Activated naive CD8-positive, alpha-beta T cell treated with anti-CD3 and anti-CD28 coated beads, Interleukin-2, amount 10 ng/mL, durations not matched to agents 7 days and 5 days (primary cell): ENCODE data around the gene TBC1D1. TPM values are rescaled to one million over a fixed set of nuclear protein-coding genes. Genes with fewer than 3 reads are reported as not detected.
A peak's percentile ranks its signal among the peaks of the same experiment; 100 is the strongest.

Experiments
- ATAC-seq: fragments of 150-1000 bp; cut with Tn5 transposase; one replicate; pipeline ENCODE4 v1.10.0; 2021; ENCODE audit warnings: low read depth, moderate library complexity
- POLR2A ChIA-PET: fragments of 350-600 bp; sonication (Branson Sonifier 250); formaldehyde crosslinking; loops from one replicate; lab custom pipeline; 2021; ENCODE audit warnings: antibody characterized with exemption; lab: Charles Lee
- DNase-seq: peaks from one replicate; pipeline ENCODE4 v3.0.0; 2021
- H3K27ac Mint-ChIP-seq: one replicate; pipeline ENCODE4 v1.8.0; 2022; ENCODE audit warnings: mild to moderate bottlenecking, mixed read lengths
- H3K27me3 Mint-ChIP-seq: one replicate; pipeline ENCODE4 v1.8.0; 2022; ENCODE audit warnings: mild to moderate bottlenecking, moderate library complexity, mixed read lengths
- H3K36me3 Mint-ChIP-seq: one replicate; pipeline ENCODE4 v1.8.0; 2021; ENCODE audit warnings: mild to moderate bottlenecking, mixed read lengths
- H3K4me1 Mint-ChIP-seq: one replicate; pipeline ENCODE4 v1.8.0; 2021; ENCODE audit warnings: mixed read lengths
- H3K4me3 Mint-ChIP-seq: one replicate; pipeline ENCODE4 v1.8.0; 2022; ENCODE audit warnings: mild to moderate bottlenecking, moderate library complexity, mixed read lengths
- H3K9me3 Mint-ChIP-seq: one replicate; pipeline ENCODE4 v1.8.0; 2021; ENCODE audit warnings: mixed read lengths
- total RNA-seq, 2 experiments: library from RNA; stranded (reverse); gene quantifications; one replicate each; pipeline ENCODE4 v1.2.3, GENCODE V29; 2021

The TBC1D1 gene
- total RNA-seq, 2 experiments from 2014 or later = 79.7 to 83.7 TPM

DNA sequence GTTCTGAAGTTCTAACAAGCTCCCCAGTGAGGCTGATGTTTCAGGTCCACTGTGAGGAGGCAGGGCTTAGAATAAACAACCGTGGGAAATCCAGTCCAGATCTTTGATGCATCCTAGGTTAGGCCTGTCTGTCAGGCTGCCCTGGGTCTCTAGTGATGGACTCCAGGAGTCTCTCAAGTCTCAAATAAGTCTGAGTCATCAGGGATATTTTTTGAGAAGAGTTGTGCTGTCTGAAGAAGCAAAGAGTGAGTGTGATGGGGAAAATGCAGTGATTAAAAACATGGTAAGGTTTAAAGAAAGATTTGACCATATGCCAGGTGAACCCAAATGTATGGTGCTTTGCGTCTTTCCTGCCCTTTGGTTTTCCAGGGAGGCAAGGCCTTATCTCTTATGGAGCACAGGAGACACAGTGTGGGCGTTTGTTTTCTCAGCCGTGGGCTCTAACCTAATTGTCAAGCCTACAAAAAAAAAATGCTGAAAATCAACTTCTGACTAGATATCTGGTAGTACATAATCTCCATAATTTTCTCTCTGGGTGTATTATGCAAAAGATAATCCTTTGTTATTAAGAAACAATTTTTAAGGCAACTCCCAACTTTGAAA lies 170.0 kb downstream of the TBC1D1 start:
- ATAC-seq = no peak
- POLR2A ChIA-PET = no interaction called here
- Mint-ChIP-seq H3K27ac (no peak overlapping the region), H3K27me3 (no peaks in the 10 kb centered on the region), H3K36me3 (peaks cover 11% of the 10 kb centered on the region), H3K4me3 (no peak overlapping the region), H3K9me3 (no peaks in the 10 kb centered on the region), H3K4me1 (peaks cover 11% of the 10 kb centered on the region)
- DNase-seq = no peak

DNA sequence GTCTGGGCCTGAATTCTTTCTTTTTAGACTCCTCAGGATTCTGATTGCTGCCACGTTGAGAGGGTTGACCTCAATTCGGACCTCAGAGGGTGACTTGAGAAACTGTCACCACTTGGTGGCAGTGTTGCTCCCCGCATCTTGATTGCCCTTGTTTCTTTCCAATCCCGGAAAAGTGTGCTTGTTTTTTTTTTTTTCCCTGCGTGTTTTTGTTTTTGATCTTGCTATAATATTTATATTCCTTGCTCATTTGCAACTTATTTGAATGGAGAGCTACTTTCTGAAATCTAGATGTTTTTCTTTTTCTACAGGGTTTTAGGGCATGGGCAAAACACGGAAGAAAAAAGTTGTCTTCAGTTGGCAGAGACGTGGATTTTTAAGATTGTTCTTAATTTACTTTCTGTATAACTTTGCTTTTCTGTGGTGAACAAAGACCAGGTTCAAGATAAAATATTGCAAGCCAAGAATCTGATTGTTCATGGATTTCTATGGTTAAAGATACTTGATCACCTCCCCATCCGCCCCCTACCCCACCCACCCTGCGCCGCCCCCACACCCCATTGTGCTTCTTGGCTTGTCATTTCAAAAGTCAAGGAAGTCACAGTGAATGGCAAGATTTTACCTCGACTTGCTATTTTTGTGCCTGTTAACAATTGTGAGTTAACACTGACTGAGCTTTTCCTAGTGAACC lies 171.3 kb downstream of the TBC1D1 start:
- no peaks in the 10 kb centered on the region for H3K27me3 Mint-ChIP-seq
- H3K4me3 Mint-ChIP-seq = peak overlapping the region; percentile 74
- POLR2A ChIA-PET = interaction anchor here (0.7 kb wide), 1 partner anchor 605 kb away, joined by 3 read pairs; no protein-coding TSS in a partner anchor
- H3K4me1 Mint-ChIP-seq = peaks cover 11% of the 10 kb centered on the region
- ATAC-seq = peak; percentile 58
- H3K9me3 Mint-ChIP-seq = no peaks in the 10 kb centered on the region
- peaks cover 10% of the 10 kb centered on the region for H3K36me3 Mint-ChIP-seq
- peak; percentile 56 for DNase-seq
- H3K27ac Mint-ChIP-seq = no peak overlapping the region

DNA sequence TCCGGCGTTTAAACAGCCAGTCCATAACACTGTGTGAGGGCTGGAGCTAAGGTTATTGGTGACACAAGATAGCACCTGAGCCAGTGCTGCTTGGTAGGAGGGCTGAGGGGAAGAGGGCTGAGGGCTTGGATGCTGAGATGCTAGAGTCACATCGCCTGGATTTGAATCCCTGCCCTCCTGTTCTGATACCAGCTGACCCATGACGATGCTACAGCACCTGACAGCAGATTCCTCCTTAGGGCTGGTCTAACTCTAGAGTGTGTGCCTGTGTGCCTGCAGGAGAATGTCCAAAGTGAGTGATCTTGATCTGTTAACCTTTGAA lies 171.9 kb downstream of the TBC1D1 start:
- ATAC-seq = no peak
- H3K4me3 Mint-ChIP-seq = no peak overlapping the region
- no peak overlapping the region for H3K27ac Mint-ChIP-seq
- H3K4me1 Mint-ChIP-seq = peaks cover 11% of the 10 kb centered on the region
- POLR2A ChIA-PET = interaction anchor here (0.7 kb wide), 1 partner anchor 604 kb away, joined by 3 read pairs; no protein-coding TSS in a partner anchor
- H3K9me3 Mint-ChIP-seq = no peaks in the 10 kb centered on the region
- no peak for DNase-seq
- no peaks in the 10 kb centered on the region for H3K27me3 Mint-ChIP-seq
- peaks cover 8% of the 10 kb centered on the region for H3K36me3 Mint-ChIP-seq

DNA sequence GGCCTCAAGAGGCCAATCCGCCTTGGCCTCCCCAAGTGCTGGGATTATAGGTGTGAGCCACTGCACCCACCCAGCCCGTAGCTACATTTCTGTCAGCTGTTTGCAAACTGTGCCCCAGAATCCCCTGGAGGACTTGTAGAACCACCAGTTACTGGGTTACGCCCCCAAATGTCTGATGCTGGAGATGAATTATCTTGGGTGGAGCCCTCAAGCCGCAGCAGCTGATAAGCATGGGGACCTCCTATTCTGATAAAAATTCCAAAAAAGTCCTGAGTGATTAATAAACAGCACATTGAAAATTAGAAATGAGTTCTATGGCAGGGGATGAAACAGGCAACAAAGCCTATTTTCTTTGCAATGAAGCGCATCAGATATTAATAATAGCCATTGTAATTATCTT lies 174.3 kb downstream of the TBC1D1 start:
- Mint-ChIP-seq H3K36me3 (peaks cover 5% of the 10 kb centered on the region), H3K27ac (no peak overlapping the region), H3K9me3 (no peaks in the 10 kb centered on the region), H3K27me3 (no peaks in the 10 kb centered on the region), H3K4me1 (peaks cover 13% of the 10 kb centered on the region), H3K4me3 (no peak overlapping the region)
- no peak for ATAC-seq
- DNase-seq = no peak
- POLR2A ChIA-PET = no interaction called here

DNA sequence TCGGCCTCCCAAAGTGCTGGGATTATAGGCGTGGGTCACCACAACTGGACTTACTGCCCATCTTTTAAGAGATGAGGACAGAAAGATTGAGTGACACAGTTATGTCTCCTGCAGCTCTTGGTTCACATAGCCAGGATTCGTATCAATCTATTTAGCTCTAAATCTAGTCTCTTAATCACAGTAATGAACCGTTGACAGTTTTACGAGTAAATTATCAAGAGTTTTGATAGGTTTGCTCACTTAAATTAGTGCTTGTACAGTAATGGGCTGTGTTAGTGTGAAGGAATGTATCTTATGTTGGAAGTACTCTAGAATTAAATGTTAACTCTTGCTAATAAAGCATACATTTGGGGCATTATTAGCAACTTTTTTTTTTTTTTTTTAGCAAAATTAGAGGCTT lies 175.0 kb downstream of the TBC1D1 start:
- H3K27me3 Mint-ChIP-seq = no peaks in the 10 kb centered on the region
- no peak overlapping the region for H3K4me3 Mint-ChIP-seq
- ATAC-seq = no peak
- H3K9me3 Mint-ChIP-seq = no peaks in the 10 kb centered on the region
- no peak overlapping the region for H3K27ac Mint-ChIP-seq
- H3K36me3 Mint-ChIP-seq = peaks cover 5% of the 10 kb centered on the region
- DNase-seq = no peak
- POLR2A ChIA-PET = no interaction called here
- peaks cover 13% of the 10 kb centered on the region for H3K4me1 Mint-ChIP-seq

DNA sequence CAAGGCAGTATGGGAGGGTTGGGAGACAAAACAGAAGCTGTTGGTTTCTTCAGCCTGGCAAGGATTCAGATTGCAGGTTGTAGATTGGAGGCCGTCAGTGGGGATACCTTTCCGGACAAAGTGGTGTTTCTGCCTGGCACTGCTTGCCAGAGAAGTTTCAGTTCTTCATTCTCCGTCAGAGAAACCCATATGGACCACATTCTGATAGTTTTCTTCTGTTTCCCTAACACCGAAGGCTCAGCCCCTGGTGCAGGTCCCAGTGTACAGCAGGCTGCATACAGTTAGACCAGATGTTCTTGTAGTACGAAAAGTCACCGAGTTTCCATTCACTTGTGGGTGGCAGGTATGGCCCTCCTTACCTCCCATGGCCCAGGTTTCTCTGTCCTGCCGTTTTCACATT lies 176.6 kb downstream of the TBC1D1 start:
- ATAC-seq = no peak
- Mint-ChIP-seq H3K9me3 (no peaks in the 10 kb centered on the region), H3K4me1 (peaks cover 15% of the 10 kb centered on the region), H3K27me3 (no peaks in the 10 kb centered on the region), H3K36me3 (peaks cover 8% of the 10 kb centered on the region), H3K27ac (no peak overlapping the region), H3K4me3 (no peak overlapping the region)
- no peak for DNase-seq
- POLR2A ChIA-PET = no interaction called here

DNA sequence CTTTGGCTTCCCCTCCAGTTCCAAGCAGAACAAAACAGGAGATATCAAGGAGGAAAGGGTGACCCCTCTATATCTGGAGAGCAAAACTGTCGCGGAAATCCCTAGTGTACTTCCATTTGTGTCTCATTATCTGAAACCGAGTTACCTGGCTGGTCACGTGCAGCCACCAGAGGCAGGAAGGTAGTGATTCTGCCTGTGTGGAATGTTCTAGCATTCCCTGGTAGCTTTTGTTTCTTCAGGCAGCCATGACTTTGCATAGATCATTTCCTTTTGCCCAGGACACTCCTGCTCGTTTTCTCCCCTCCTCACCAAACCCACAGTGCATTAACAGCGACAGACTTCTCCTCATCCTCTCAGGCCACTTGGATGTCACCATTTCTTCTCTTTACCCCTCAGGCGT lies 177.2 kb downstream of the TBC1D1 start:
- Mint-ChIP-seq H3K36me3 (peaks cover 10% of the 10 kb centered on the region), H3K27ac (no peak overlapping the region), H3K27me3 (no peaks in the 10 kb centered on the region), H3K9me3 (no peaks in the 10 kb centered on the region), H3K4me3 (no peak overlapping the region), H3K4me1 (peaks cover 10% of the 10 kb centered on the region)
- no peak for DNase-seq
- no peak for ATAC-seq
- POLR2A ChIA-PET = no interaction called here

DNA sequence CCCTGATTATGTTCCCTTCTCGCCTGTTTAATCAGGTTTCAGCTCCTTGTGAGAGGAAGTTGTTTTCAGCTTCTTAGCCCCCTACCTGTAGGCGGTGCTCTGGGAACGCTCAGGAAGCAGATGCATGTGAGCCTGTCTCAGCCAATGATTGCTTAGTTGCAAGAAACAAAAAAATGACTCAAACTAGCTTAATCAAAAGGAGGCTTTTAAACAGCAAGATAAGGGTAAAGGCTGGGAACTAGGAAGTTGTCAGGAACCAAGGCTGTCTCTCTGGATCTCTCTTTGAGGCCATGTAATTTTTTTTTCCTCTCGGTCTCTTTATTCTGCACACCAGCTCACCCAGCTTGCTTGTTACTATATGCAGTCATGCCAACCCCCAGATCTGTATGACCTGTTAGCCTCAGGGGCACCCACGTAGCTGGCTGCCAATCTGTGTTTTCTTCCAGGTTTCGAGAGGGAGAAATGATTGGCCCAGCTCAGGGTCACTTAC lies 178.4 kb downstream of the TBC1D1 start:
- Mint-ChIP-seq H3K4me3 (no peak overlapping the region), H3K36me3 (peaks cover 17% of the 10 kb centered on the region), H3K27me3 (no peaks in the 10 kb centered on the region), H3K4me1 (peaks cover 11% of the 10 kb centered on the region), H3K27ac (no peak overlapping the region), H3K9me3 (no peaks in the 10 kb centered on the region)
- POLR2A ChIA-PET = no interaction called here
- no peak for DNase-seq
- no peak for ATAC-seq

DNA sequence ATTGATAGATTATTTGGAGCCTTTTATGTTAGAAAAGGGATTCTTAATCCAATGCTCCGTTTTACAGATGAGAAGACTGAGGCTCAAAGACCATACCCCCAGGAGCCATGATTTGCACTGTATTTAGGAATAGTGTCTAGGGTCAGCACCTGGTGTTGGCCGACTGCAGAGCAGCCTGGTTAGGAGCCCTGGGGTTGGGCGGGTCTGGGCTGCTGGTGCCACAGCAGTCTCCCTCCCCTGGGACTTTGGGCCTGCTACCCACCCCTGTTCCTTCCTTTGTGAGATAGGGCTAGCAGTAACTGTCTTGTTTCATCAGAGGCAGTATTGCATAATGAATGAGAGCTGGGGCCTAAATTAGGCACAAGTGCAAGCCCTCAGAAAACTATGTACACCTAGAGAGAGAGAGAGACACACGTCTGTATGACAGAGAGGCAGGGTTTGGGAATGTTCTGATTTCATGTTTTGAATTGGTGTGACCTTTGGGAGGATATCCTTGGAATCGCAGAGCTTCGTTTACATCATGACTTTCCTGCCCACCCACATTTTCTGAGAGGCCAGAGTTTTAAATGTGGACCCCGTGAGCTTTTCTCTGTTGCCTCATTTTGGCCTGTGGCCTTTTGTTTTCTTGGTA lies 181.0 kb downstream of the TBC1D1 start:
- POLR2A ChIA-PET = no interaction called here
- DNase-seq (no peak), ATAC-seq (no peak)
- H3K4me3 Mint-ChIP-seq = no peak overlapping the region
- H3K9me3 Mint-ChIP-seq = no peaks in the 10 kb centered on the region
- no peak overlapping the region for H3K27ac Mint-ChIP-seq
- H3K36me3 Mint-ChIP-seq = peaks cover 25% of the 10 kb centered on the region
- peaks cover 11% of the 10 kb centered on the region for H3K4me1 Mint-ChIP-seq
- H3K27me3 Mint-ChIP-seq = no peaks in the 10 kb centered on the region

DNA sequence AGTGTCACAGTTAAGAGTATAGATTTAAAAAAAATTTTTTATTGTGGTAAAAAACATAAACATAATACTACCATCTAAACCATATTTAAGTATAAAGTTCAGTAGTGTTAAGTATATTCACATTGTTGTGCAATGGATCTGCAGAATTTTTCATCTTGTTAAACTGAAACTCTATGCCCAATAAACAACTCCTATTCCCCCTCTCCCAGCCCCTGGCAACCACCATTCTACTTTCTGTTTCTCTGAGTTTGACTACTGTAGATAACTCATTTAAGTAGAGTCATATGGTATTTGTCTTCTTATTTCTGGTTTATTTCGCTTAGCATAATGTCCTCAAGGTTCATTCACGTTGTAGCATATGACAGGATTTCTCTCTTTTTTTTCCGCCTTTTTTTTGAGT lies 181.7 kb downstream of the TBC1D1 start:
- POLR2A ChIA-PET = no interaction called here
- H3K9me3 Mint-ChIP-seq = no peaks in the 10 kb centered on the region
- DNase-seq (no peak), ATAC-seq (no peak)
- no peak overlapping the region for H3K4me3 Mint-ChIP-seq
- peaks cover 28% of the 10 kb centered on the region for H3K36me3 Mint-ChIP-seq
- no peak overlapping the region for H3K27ac Mint-ChIP-seq
- H3K4me1 Mint-ChIP-seq = peaks cover 11% of the 10 kb centered on the region
- no peaks in the 10 kb centered on the region for H3K27me3 Mint-ChIP-seq

DNA sequence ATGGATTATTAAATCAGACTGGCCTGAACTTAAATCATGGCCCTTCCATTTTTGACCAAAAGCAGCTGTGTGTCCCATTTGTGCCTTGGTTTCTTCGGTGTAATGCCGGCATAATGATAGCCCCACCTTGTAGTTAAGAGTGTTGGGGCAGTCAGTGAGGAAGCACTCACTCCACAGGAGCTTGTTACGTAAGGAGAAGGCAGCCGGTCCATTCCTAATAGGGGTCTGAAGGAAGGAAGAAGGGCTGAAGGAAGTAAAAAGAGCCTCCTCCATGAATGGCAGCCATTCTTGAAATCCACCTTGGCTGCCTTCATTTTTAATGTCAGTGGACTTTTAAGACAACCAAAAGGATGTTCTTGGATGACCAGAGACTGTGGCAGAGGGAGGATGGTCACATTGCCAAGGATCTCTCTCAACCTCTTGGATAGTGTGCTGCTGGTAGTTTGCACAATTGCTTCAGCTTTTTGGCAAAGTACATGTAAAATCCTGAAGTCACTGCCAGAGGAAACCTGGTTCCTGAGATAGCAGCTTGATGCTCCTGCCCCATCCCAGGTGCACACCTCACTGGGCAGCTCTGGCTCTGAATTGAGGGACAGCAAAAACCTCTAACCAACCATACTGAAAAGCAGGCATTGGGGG lies 182.8 kb downstream of the TBC1D1 start:
- POLR2A ChIA-PET = no interaction called here
- H3K9me3 Mint-ChIP-seq = no peaks in the 10 kb centered on the region
- DNase-seq = no peak
- H3K4me3 Mint-ChIP-seq = no peak overlapping the region
- H3K36me3 Mint-ChIP-seq = peaks cover 28% of the 10 kb centered on the region
- peaks cover 11% of the 10 kb centered on the region for H3K4me1 Mint-ChIP-seq
- H3K27me3 Mint-ChIP-seq = no peaks in the 10 kb centered on the region
- no peak overlapping the region for H3K27ac Mint-ChIP-seq
- no peak for ATAC-seq

DNA sequence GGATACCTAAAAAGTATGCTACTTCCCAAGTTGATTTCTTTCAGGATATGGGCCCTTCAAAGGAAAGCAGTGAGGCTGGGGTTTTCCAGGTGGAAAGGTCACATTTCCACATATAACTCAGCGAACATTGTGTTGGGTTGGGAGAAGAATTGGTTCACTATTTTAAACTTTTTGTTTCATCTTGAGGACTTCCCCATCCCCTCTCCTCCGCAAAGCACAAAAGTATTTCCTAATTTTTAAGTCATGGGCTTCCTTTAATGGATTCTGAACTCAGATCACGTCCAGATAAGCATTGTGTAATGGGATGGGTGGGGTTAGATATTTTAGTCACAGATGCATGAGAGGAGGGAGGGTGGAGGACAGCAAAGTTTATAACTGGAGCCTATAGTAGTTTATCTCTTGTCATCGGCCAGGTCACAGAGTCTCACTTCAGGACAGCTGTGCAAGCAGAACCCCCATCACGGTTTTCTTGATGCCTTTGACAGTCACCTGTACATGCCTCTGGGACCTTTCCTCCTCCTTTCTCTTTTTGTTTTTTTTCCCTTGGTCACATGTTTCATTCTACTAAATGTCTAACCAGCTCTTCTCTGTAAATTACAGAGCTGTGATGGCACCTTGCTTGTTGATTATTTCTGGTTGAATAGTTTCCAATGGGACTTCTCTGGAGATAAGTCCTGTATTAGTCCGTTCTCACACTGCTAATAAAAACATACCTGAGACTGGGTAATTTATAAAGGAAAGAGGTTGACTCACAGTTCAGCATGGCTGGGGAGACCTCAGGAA lies 184.7 kb downstream of the TBC1D1 start:
- ATAC-seq (no peak), DNase-seq (no peak)
- peaks cover 8% of the 10 kb centered on the region for H3K4me1 Mint-ChIP-seq
- no peaks in the 10 kb centered on the region for H3K9me3 Mint-ChIP-seq
- H3K4me3 Mint-ChIP-seq = no peak overlapping the region
- no peak overlapping the region for H3K27ac Mint-ChIP-seq
- no peaks in the 10 kb centered on the region for H3K27me3 Mint-ChIP-seq
- POLR2A ChIA-PET = no interaction called here
- peaks cover 35% of the 10 kb centered on the region for H3K36me3 Mint-ChIP-seq

DNA sequence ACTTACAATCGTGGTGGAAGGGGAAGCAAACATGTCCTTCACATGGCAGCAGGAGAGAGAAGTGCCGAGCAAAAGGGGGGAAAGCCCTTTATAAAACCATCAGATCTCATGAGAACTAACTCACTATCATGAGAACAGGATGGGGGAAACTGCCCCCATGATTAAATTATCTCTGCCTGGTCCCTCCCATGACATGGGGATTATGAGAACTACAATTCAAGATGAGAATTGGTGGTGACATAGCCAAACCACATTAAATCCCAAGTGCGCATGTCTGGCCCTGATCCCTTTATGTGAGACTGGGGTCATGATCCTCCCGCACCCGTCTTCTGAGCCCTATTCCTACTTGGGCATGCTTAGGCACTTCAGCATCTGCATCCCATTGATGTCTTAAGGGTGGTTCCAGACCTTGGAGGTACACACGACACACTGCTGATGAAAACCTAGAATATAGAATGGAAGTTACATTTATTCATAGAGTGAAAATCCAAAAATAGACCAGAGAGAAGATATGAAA lies 185.3 kb downstream of the TBC1D1 start:
- peaks cover 8% of the 10 kb centered on the region for H3K4me1 Mint-ChIP-seq
- DNase-seq (no peak), ATAC-seq (no peak)
- no peaks in the 10 kb centered on the region for H3K27me3 Mint-ChIP-seq
- peaks cover 36% of the 10 kb centered on the region for H3K36me3 Mint-ChIP-seq
- H3K27ac Mint-ChIP-seq = no peak overlapping the region
- H3K4me3 Mint-ChIP-seq = no peak overlapping the region
- H3K9me3 Mint-ChIP-seq = no peaks in the 10 kb centered on the region
- POLR2A ChIA-PET = no interaction called here
